Loucy (cell line): ENCODE results near the gene BCHE.

Experiments used
- EZH2phosphoT487 ChIP-seq: fragments of 200-600 bp; IDR thresholded peaks from 2 replicates; pipeline ENCODE4 v1.6.1; 2018; ENCODE audit warnings: antibody characterized with exemption, mild to moderate bottlenecking, moderate library complexity, borderline replicate concordance
- TF ChIP-seq, protein P1 (sequence below): fragments of 200-600 bp; sonication (generic); conservative IDR thresholded peaks from 2 replicates; pipeline ENCODE4 v1.5.1; 2014; ENCODE audit warnings: mild to moderate bottlenecking, antibody characterized with exemption, low read length

GRCh38 chr3:165827883-165828282 lies 9.3 kb downstream of the BCHE start:
- TF ChIP-seq, protein P1, sequence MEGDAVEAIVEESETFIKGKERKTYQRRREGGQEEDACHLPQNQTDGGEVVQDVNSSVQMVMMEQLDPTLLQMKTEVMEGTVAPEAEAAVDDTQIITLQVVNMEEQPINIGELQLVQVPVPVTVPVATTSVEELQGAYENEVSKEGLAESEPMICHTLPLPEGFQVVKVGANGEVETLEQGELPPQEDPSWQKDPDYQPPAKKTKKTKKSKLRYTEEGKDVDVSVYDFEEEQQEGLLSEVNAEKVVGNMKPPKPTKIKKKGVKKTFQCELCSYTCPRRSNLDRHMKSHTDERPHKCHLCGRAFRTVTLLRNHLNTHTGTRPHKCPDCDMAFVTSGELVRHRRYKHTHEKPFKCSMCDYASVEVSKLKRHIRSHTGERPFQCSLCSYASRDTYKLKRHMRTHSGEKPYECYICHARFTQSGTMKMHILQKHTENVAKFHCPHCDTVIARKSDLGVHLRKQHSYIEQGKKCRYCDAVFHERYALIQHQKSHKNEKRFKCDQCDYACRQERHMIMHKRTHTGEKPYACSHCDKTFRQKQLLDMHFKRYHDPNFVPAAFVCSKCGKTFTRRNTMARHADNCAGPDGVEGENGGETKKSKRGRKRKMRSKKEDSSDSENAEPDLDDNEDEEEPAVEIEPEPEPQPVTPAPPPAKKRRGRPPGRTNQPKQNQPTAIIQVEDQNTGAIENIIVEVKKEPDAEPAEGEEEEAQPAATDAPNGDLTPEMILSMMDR = no peak
- no peak for TF ChIP-seq EZH2phosphoT487
